Suprapubic skin (tissue), 4 donors: ENCODE data around the gene TYMS. TPM values are rescaled to one million over a fixed set of nuclear protein-coding genes. Genes with fewer than 3 reads are reported as not detected.

Experiments used
- DNase-seq, 2 donors: peaks; one replicate each; pipeline ENCODE4 v3.0.0-alpha.2; 2019; ENCODE audit warnings: low spot score in 2 of 2
- H3K27ac ChIP-seq: fragments of 200-600 bp; sonication (generic); one replicate; pipeline ENCODE4 v1.5.1; 2019
- H3K27me3 ChIP-seq: fragments of 200-600 bp; sonication (generic); one replicate; pipeline ENCODE4 v1.5.1; 2019
- H3K36me3 ChIP-seq: fragments of 200-600 bp; sonication (generic); one replicate; pipeline ENCODE4 v1.5.1; 2019
- H3K4me1 ChIP-seq: fragments of 200-600 bp; sonication (generic); one replicate; pipeline ENCODE4 v1.5.1; 2019
- H3K4me3 ChIP-seq: fragments of 200-600 bp; sonication (generic); one replicate; pipeline ENCODE4 v1.5.1; 2019; ENCODE audit warnings: mild to moderate bottlenecking
- H3K9me3 ChIP-seq: fragments of 200-600 bp; sonication (generic); one replicate; pipeline ENCODE4 v1.5.1; 2019
- CTCF ChIP-seq, 2 donors: fragments of 200-600 bp in 1 of 2; fragments of 450-650 bp in 1 of 2; sonication (generic) in 1 of 2; IDR thresholded peaks; one replicate each; pipeline ENCODE4 v1.5.1; 2016 to 2019; ENCODE audit warnings: antibody characterized with exemption in 2 of 2, mild to moderate bottlenecking in 1 of 2, moderate library complexity in 1 of 2
- EP300 ChIP-seq: sonication (generic); formaldehyde crosslinking; IDR thresholded peaks from one replicate; pipeline ENCODE4 v1.6.1; 2017; ENCODE audit warnings: antibody characterized with exemption
- POLR2A ChIP-seq, 2 donors: fragments of 450-650 bp; IDR thresholded peaks; one replicate each; pipeline ENCODE4 v1.6.1; 2017; ENCODE audit warnings: antibody characterized with exemption in 2 of 2, mild to moderate bottlenecking in 2 of 2, moderate library complexity in 2 of 2
- POLR2AphosphoS5 ChIP-seq, 3 donors: sonication (generic); formaldehyde crosslinking; IDR thresholded peaks; one replicate each; pipeline ENCODE4 v1.6.1; 2017; ENCODE audit warnings: antibody characterized with exemption in 3 of 3
- WGBS: methylation state at CpG from one replicate; pipeline ENCODE4 v1.1.5; 2018; 5-methylcytosine and 5-hydroxymethylcytosine counted together
- total RNA-seq, 4 donors: library from RNA; depleted of rRNA; stranded (reverse); fragments of >200 nt; gene quantifications; one replicate each; pipeline ENCODE4 v1.1.0, GENCODE V29; 2016

The TYMS gene
- total RNA-seq, 4 donors from 2014 or later: 2.6 to 5.9 (median 3.2) TPM

GRCh38 chr18:712401-713134, 55.1 kb downstream of the TYMS start, which contains the start of gene ENOSF1:
Gene ENOSF1, minus strand, starts transcription at chr18:712630. Its CDS starts 43 bp downstream, at chr18:712587.
- Histone ChIP-seq H3K4me3 (peak within 1 kb of the TSS; percentile 74), H3K36me3 (peaks cover 6% of the 10 kb centered on the region), H3K9me3 (no peaks in the 10 kb centered on the region), H3K27ac (peak within 1 kb of the TSS; percentile 90), H3K4me1 (peaks cover 21% of the 10 kb centered on the region), H3K27me3 (no peaks in the 10 kb centered on the region)
- TF ChIP-seq EP300: no peak
- peak; percentile 74 to 98 for TF ChIP-seq CTCF (IDR thresholded peaks at IDR 0.05)
- TF ChIP-seq POLR2A (IDR thresholded peaks at IDR 0.05): peak in 1 of 2 donors; percentile 14
- DNase-seq: peak; percentile 91 to 93
- 7% methylated on average over 51 of the region's 91 CpGs for WGBS

GRCh38 chr18:713135-713490, 55.7 kb downstream of the TYMS start:
- Histone ChIP-seq H3K27me3 (no peaks in the 10 kb centered on the region), H3K4me3 (peak overlapping the region; percentile 74), H3K27ac (peak overlapping the region; percentile 90), H3K9me3 (no peaks in the 10 kb centered on the region), H3K4me1 (peaks cover 21% of the 10 kb centered on the region), H3K36me3 (peaks cover 6% of the 10 kb centered on the region)
- 75% methylated on average over 23 of the region's 23 CpGs for WGBS
- no peak for DNase-seq
- no peak for TF ChIP-seq POLR2A (IDR thresholded peaks at IDR 0.05)
- TF ChIP-seq CTCF (IDR thresholded peaks at IDR 0.05): no peak
- TF ChIP-seq POLR2AphosphoS5 (IDR thresholded peaks at IDR 0.05): no peak
- no peak for TF ChIP-seq EP300

GRCh38 chr18:715626-716025, 58.2 kb downstream of the TYMS start:
- H3K4me3 ChIP-seq: no peak overlapping the region
- H3K27me3 ChIP-seq: no peaks in the 10 kb centered on the region
- H3K4me1 ChIP-seq: peaks cover 15% of the 10 kb centered on the region
- no peak overlapping the region for H3K27ac ChIP-seq
- WGBS: 39% methylated on average over 1 of the region's 1 CpG
- H3K36me3 ChIP-seq: no peaks in the 10 kb centered on the region
- no peak for DNase-seq
- TF ChIP-seq POLR2A (IDR thresholded peaks at IDR 0.05): no peak
- no peak for TF ChIP-seq CTCF (IDR thresholded peaks at IDR 0.05)
- TF ChIP-seq EP300: no peak
- no peak for TF ChIP-seq POLR2AphosphoS5 (IDR thresholded peaks at IDR 0.05)
- H3K9me3 ChIP-seq: no peaks in the 10 kb centered on the region

GRCh38 chr18:717003-717402, 59.5 kb downstream of the TYMS start:
- Histone ChIP-seq H3K4me3 (no peak overlapping the region), H3K9me3 (no peaks in the 10 kb centered on the region), H3K27ac (no peak overlapping the region), H3K27me3 (no peaks in the 10 kb centered on the region), H3K4me1 (peaks cover 5% of the 10 kb centered on the region), H3K36me3 (no peaks in the 10 kb centered on the region)
- WGBS: 91% methylated on average over 4 of the region's 4 CpGs
- TF ChIP-seq POLR2A (IDR thresholded peaks at IDR 0.05) (no peak), EP300 (no peak)
- no peak for DNase-seq

Other genes starting within 250 kb of the TYMS start
- 1 to 10 TPM; 2.1 to 6.2 (median 5.2) TPM for gene COLEC12, start 157.0 kb upstream of the TYMS start, total RNA-seq
- not detected for gene CETN1, start 77.3 kb upstream of the TYMS start, total RNA-seq
- gene CLUL1, start 60.7 kb upstream of the TYMS start, total RNA-seq: 1 to 10 TPM in 3 of 4 donors, not detected in 1; 1.4 to 6.9 (median 3.5) TPM
- gene ENOSF1, start 55.0 kb downstream of the TYMS start, total RNA-seq: 100 to 1,000 TPM in 1 of 4 donors, 10 to 100 TPM in 3; 31.8 to 159 (median 64.3) TPM
- 100 to 1,000 TPM in 2 of 4 donors, 10 to 100 TPM in 2; 98.6 to 102 (median 100) TPM for gene YES1, start 154.6 kb downstream of the TYMS start, total RNA-seq
- gene ADCYAP1, start 247.2 kb downstream of the TYMS start, total RNA-seq: not detected